Bronchial epithelial cell (primary cell): Measurements from ENCODE around the gene GRIA1. TPM values are rescaled to one million over a fixed set of nuclear protein-coding genes. Genes with fewer than 3 reads are reported as not detected.

Source experiments
- DNase-seq: peaks from one replicate; pipeline ENCODE4 v3.0.0-alpha.2; 2010; ENCODE audit warnings: low read depth
- FAIRE-seq: peaks from 2 replicates; lab custom pipeline; 2011; peaks lifted over from hg19 to GRCh38; lab: Jason Lieb, UNC
- H3K27me3 ChIP-seq: 2 replicates; pipeline ENCODE4 v1.5.1; 2011; ENCODE audit warnings: low read length; ENCODE audit not compliant: control insufficient read depth, insufficient read depth
- H3K36me3 ChIP-seq: 2 replicates; pipeline ENCODE4 v1.5.1; 2011; ENCODE audit warnings: low read length; ENCODE audit not compliant: control insufficient read depth, insufficient read depth
- H3K4me3 ChIP-seq: 2 replicates; pipeline ENCODE4 v1.5.1; 2011; ENCODE audit warnings: mild to moderate bottlenecking, low read depth, low read length, control low read depth
- total RNA-seq: library from RNA; depleted of rRNA; stranded (reverse); fragments of >200 nt; gene quantifications from 2 replicates; pipeline ENCODE4 v1.2.1, GENCODE V29; 2014
- TF ChIP-seq, protein P1 (sequence below): IDR thresholded peaks from 2 replicates; pipeline ENCODE4 v1.5.1; 2011; ENCODE audit warnings: mild to moderate bottlenecking, moderate library complexity, low read length, control low read depth, inconsistent platforms; ENCODE audit not compliant: insufficient read depth, severe bottlenecking

Gene GRIA1
- total RNA-seq, 1 donor from 2014 or later = not detected

DNA sequence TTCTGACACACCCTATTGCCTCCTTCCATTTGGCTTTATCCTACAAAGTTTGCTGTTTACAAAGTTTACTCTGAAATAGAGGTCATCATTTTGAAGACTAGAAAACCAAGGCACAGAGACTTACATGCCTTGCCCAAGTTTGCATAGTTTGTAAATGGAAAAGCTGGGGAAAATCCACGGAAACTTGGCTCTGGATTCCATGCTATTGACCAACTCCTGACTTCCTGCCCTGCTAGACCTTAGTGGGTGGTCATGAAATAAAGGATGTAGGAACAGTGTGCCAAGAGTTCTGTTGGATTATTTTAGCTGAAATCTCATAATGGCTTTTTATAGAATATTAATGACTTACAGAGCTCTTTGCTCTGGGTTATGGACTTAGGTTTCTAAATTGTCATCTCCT lies 69.5 kb downstream of the GRIA1 start:
- H3K27me3 ChIP-seq = no peaks in the 10 kb centered on the region
- FAIRE-seq = no peak
- no peak for DNase-seq
- H3K4me3 ChIP-seq = no peak overlapping the region
- TF ChIP-seq, protein P1, sequence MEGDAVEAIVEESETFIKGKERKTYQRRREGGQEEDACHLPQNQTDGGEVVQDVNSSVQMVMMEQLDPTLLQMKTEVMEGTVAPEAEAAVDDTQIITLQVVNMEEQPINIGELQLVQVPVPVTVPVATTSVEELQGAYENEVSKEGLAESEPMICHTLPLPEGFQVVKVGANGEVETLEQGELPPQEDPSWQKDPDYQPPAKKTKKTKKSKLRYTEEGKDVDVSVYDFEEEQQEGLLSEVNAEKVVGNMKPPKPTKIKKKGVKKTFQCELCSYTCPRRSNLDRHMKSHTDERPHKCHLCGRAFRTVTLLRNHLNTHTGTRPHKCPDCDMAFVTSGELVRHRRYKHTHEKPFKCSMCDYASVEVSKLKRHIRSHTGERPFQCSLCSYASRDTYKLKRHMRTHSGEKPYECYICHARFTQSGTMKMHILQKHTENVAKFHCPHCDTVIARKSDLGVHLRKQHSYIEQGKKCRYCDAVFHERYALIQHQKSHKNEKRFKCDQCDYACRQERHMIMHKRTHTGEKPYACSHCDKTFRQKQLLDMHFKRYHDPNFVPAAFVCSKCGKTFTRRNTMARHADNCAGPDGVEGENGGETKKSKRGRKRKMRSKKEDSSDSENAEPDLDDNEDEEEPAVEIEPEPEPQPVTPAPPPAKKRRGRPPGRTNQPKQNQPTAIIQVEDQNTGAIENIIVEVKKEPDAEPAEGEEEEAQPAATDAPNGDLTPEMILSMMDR = no peak
- no peaks in the 10 kb centered on the region for H3K36me3 ChIP-seq

DNA sequence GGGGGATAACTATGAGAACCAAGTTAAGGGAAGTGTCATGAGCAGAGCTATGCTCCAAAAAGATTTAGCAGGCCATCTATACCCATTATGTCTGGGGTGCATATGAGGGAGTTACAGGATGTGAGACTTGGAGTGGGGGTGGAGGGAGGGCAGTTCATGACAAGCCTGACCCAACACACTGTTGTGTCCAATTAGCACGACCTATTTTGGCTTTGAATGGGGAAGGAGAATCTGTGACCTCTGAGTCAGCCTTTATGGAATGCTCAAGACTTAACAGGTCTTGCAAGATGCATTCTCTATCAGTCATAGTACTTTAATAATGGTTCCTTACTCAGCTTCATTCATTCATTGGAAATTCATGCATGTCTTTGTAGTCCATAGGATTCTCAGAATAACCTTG lies 71.7 kb downstream of the GRIA1 start:
- FAIRE-seq (peak; percentile 90), DNase-seq (peak; percentile 95)
- H3K27me3 ChIP-seq = no peaks in the 10 kb centered on the region
- no peaks in the 10 kb centered on the region for H3K36me3 ChIP-seq
- no peak overlapping the region for H3K4me3 ChIP-seq
- TF ChIP-seq, protein P1 = no peak

DNA sequence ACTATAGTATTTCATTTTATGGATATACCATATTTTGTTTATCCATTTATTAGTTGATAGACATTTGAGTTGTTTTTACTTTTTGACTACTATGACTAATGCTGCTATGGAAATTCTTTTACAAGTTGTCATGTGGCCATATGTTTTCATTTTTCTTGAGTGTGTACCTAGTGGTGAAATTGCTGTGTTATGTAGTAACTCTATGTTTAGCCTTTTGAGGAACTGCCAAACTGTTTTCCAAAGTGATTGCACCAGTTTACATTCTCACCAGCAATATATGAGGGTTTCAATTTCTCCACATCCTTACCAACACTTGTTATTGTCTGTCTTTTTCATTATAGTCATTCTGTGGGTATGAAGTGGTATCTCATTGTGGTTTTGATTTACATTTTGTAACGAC lies 75.4 kb downstream of the GRIA1 start:
- TF ChIP-seq, protein P1 = no peak
- FAIRE-seq = no peak
- H3K4me3 ChIP-seq = no peak overlapping the region

GRCh38 chr5:153569036-153569435 lies 78.6 kb downstream of the GRIA1 start:
- TF ChIP-seq, protein P1 = no peak
- Histone ChIP-seq H3K27me3 (no peaks in the 10 kb centered on the region), H3K36me3 (no peaks in the 10 kb centered on the region), H3K4me3 (no peak overlapping the region)
- no peak for DNase-seq
- no peak for FAIRE-seq

More for the DNA sequence above, 75.4 kb downstream of the GRIA1 start:
- H3K27me3 ChIP-seq = no peaks in the 10 kb centered on the region
- DNase-seq = peak; percentile 92
- no peaks in the 10 kb centered on the region for H3K36me3 ChIP-seq

DNA sequence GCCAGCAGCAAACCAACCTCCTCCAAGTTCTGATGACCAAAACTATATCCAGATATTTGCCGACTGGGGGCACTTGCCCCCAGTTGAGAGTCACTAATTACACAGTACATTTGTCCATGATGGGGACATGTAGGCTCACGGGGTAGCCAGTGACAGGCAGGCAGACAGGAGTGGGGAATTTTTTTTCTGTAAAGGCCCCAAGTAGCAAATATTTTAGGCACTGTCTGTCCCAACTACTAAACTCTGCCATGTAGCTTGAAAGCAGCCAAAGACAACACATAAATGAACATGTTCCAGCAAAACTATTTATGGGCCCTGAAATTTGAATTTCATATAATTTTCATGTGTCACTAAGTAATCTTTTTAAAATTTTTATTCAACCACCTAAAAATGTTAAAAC lies 80.7 kb downstream of the GRIA1 start:
- TF ChIP-seq, protein P1 = no peak
- H3K27me3 ChIP-seq = no peaks in the 10 kb centered on the region
- no peak for FAIRE-seq
- DNase-seq = no peak
- H3K4me3 ChIP-seq = no peak overlapping the region
- no peaks in the 10 kb centered on the region for H3K36me3 ChIP-seq
